Activated CD8-positive, alpha-beta T cell treated with anti-CD3 and anti-CD28 coated beads, Interleukin-2, amount 10 ng/mL, durations not matched to agents 7 days and 5 days (primary cell): ENCODE measurements around the gene DUSP16. TPM values are rescaled to one million over a fixed set of nuclear protein-coding genes. Genes with fewer than 3 reads are reported as not detected.

Experiments
- ATAC-seq: fragments of 150-1000 bp; cut with Tn5 transposase; one replicate; pipeline ENCODE4 v1.10.0; 2021; ENCODE audit warnings: moderate library complexity
- CTCF ChIA-PET: fragments of 350-600 bp; sonication (Branson Sonifier 250); formaldehyde crosslinking; loops from one replicate; lab custom pipeline; 2021; ENCODE audit warnings: antibody characterized with exemption; lab: Charles Lee
- POLR2A ChIA-PET: fragments of 350-600 bp; sonication (Branson Sonifier 250); formaldehyde crosslinking; loops from one replicate; lab custom pipeline; 2021; ENCODE audit warnings: antibody characterized with exemption; lab: Charles Lee
- DNase-seq: peaks from one replicate; pipeline ENCODE4 v3.0.0-alpha.2; 2020
- H3K27ac Mint-ChIP-seq: one replicate; pipeline ENCODE4 v1.8.0; 2021; ENCODE audit warnings: mild to moderate bottlenecking, mixed read lengths
- H3K27me3 Mint-ChIP-seq: one replicate; pipeline ENCODE4 v1.8.0; 2021; ENCODE audit warnings: low read depth, mixed read lengths
- H3K36me3 Mint-ChIP-seq: one replicate; pipeline ENCODE4 v1.8.0; 2021; ENCODE audit warnings: low read depth, mixed read lengths
- H3K4me1 Mint-ChIP-seq: one replicate; pipeline ENCODE4 v1.8.0; 2021; ENCODE audit warnings: low read depth, mixed read lengths
- H3K4me3 Mint-ChIP-seq: one replicate; pipeline ENCODE4 v1.8.0; 2021; ENCODE audit warnings: mild to moderate bottlenecking, mixed read lengths
- H3K9me3 Mint-ChIP-seq: one replicate; pipeline ENCODE4 v1.8.0; 2022; ENCODE audit warnings: mixed read lengths; ENCODE audit not compliant: insufficient read depth
- total RNA-seq, 2 experiments: library from RNA; stranded (reverse); gene quantifications; one replicate each; pipeline ENCODE4 v1.2.3, GENCODE V29; 2021

Gene DUSP16
- total RNA-seq, 2 experiments from 2014 or later = 17.4 to 19.0 TPM

GRCh38 chr12:12518919-12519318, 43.7 kb downstream of the DUSP16 start:
- Mint-ChIP-seq H3K4me3 (no peak overlapping the region), H3K9me3 (no peaks in the 10 kb centered on the region), H3K36me3 (peaks cover 26% of the 10 kb centered on the region), H3K4me1 (peaks cover 3% of the 10 kb centered on the region), H3K27ac (no peak overlapping the region), H3K27me3 (no peaks in the 10 kb centered on the region)
- ChIA-PET POLR2A (no interaction called here), CTCF (interaction anchor here (1.2 to 2.2 kb wide), 4 partner anchors 8 to 142 kb away, joined by 3 to 8 read pairs (median 6); no protein-coding TSS in a partner anchor)
- no peak for DNase-seq
- no peak for ATAC-seq

- ChIA-PET CTCF (interaction anchor here (1.6 to 2.2 kb wide), 4 partner anchors 9 to 141 kb away, joined by 5 to 8 read pairs (median 6); no protein-coding TSS in a partner anchor), POLR2A (no interaction called here)
- ATAC-seq (no peak), DNase-seq (no peak)
- Mint-ChIP-seq H3K9me3 (no peaks in the 10 kb centered on the region), H3K36me3 (peaks cover 28% of the 10 kb centered on the region), H3K4me1 (peaks cover 3% of the 10 kb centered on the region), H3K4me3 (no peak overlapping the region), H3K27ac (no peak overlapping the region), H3K27me3 (no peaks in the 10 kb centered on the region)
Measured at GRCh38 chr12:12518464-12518845, 44.2 kb downstream of the DUSP16 start.

- no peak for ATAC-seq
- POLR2A ChIA-PET = no interaction called here
- no peak for DNase-seq
- H3K27me3 Mint-ChIP-seq = no peaks in the 10 kb centered on the region
- no peak overlapping the region for H3K27ac Mint-ChIP-seq
- CTCF ChIA-PET = interaction anchor here (1.2 kb wide), 2 partner anchors 9 to 119 kb away, joined by 3 to 5 read pairs; no protein-coding TSS in a partner anchor
- peaks cover 21% of the 10 kb centered on the region for H3K36me3 Mint-ChIP-seq
- H3K9me3 Mint-ChIP-seq = no peaks in the 10 kb centered on the region
- H3K4me1 Mint-ChIP-seq = no peaks in the 10 kb centered on the region
- no peak overlapping the region for H3K4me3 Mint-ChIP-seq
Measured at GRCh38 chr12:12513416-12514006, 49.2 kb downstream of the DUSP16 start.

GRCh38 chr12:12511895-12512711, 50.6 kb downstream of the DUSP16 start:
- Mint-ChIP-seq H3K36me3 (peaks cover 18% of the 10 kb centered on the region), H3K4me3 (no peak overlapping the region), H3K27ac (no peak overlapping the region), H3K27me3 (no peaks in the 10 kb centered on the region), H3K4me1 (no peaks in the 10 kb centered on the region), H3K9me3 (no peaks in the 10 kb centered on the region)
- ATAC-seq (no peak), DNase-seq (no peak)
- ChIA-PET CTCF (interaction anchor here (0.8 to 1.4 kb wide), 4 partner anchors 9 to 52 kb away, joined by 4 to 6 read pairs (median 4); no protein-coding TSS in a partner anchor), POLR2A (no interaction called here)

- Mint-ChIP-seq H3K36me3 (peaks cover 20% of the 10 kb centered on the region), H3K4me3 (no peak overlapping the region), H3K27me3 (no peaks in the 10 kb centered on the region), H3K4me1 (peaks cover 7% of the 10 kb centered on the region), H3K9me3 (no peaks in the 10 kb centered on the region), H3K27ac (no peak overlapping the region)
- ChIA-PET POLR2A (no interaction called here), CTCF (interaction anchor here (0.8 to 1.4 kb wide), 4 partner anchors 8 to 53 kb away, joined by 4 to 6 read pairs (median 4); no protein-coding TSS in a partner anchor)
- DNase-seq (no peak), ATAC-seq (no peak)
Measured at GRCh38 chr12:12511021-12511783, 51.5 kb downstream of the DUSP16 start.

GRCh38 chr12:12510551-12510950, 52.1 kb downstream of the DUSP16 start:
- Mint-ChIP-seq H3K27ac (no peak overlapping the region), H3K36me3 (peaks cover 22% of the 10 kb centered on the region), H3K4me1 (peaks cover 12% of the 10 kb centered on the region), H3K27me3 (no peaks in the 10 kb centered on the region), H3K4me3 (no peak overlapping the region), H3K9me3 (no peaks in the 10 kb centered on the region)
- DNase-seq = no peak
- ChIA-PET CTCF (no interaction called here), POLR2A (no interaction called here)
- no peak for ATAC-seq

- POLR2A ChIA-PET = no interaction called here
- no peaks in the 10 kb centered on the region for H3K9me3 Mint-ChIP-seq
Measured at GRCh38 chr12:12510141-12510540, 52.5 kb downstream of the DUSP16 start.

GRCh38 chr12:12508612-12509011, 54.1 kb downstream of the DUSP16 start:
- ATAC-seq (no peak), DNase-seq (no peak)
- ChIA-PET POLR2A (no interaction called here), CTCF (no interaction called here)
- H3K27ac Mint-ChIP-seq = no peak overlapping the region
- H3K36me3 Mint-ChIP-seq = peaks cover 15% of the 10 kb centered on the region
- H3K4me1 Mint-ChIP-seq = peaks cover 21% of the 10 kb centered on the region
- no peaks in the 10 kb centered on the region for H3K27me3 Mint-ChIP-seq
- no peak overlapping the region for H3K4me3 Mint-ChIP-seq
- H3K9me3 Mint-ChIP-seq = no peaks in the 10 kb centered on the region

More at GRCh38 chr12:12510141-12510540, 52.5 kb downstream of the DUSP16 start:
- H3K27ac Mint-ChIP-seq = no peak overlapping the region
- H3K4me1 Mint-ChIP-seq = peaks cover 16% of the 10 kb centered on the region
- peaks cover 22% of the 10 kb centered on the region for H3K36me3 Mint-ChIP-seq
- H3K4me3 Mint-ChIP-seq = no peak overlapping the region
- DNase-seq (no peak), ATAC-seq (no peak)
- H3K27me3 Mint-ChIP-seq = no peaks in the 10 kb centered on the region
- CTCF ChIA-PET = interaction anchor here (0.6 to 1.2 kb wide), 2 partner anchors 10 to 227 kb away, joined by 3 read pairs; no protein-coding TSS in a partner anchor

- ATAC-seq (no peak), DNase-seq (no peak)
- Mint-ChIP-seq H3K4me3 (no peak overlapping the region), H3K4me1 (peaks cover 27% of the 10 kb centered on the region), H3K27ac (no peak overlapping the region), H3K9me3 (no peaks in the 10 kb centered on the region), H3K36me3 (peaks cover 19% of the 10 kb centered on the region), H3K27me3 (no peaks in the 10 kb centered on the region)
- ChIA-PET CTCF (interaction anchor here (1.6 kb wide), 1 partner anchor 57 kb away, joined by 6 read pairs; no protein-coding TSS in a partner anchor), POLR2A (interaction anchor here (1.7 kb wide), 1 partner anchor 32 kb away, joined by 4 read pairs; no protein-coding TSS in a partner anchor)
Measured at GRCh38 chr12:12507121-12507520, 55.5 kb downstream of the DUSP16 start.

GRCh38 chr12:12506496-12506890, 56.2 kb downstream of the DUSP16 start:
- POLR2A ChIA-PET = interaction anchor here (0.7 to 1.7 kb wide), 3 partner anchors 20 to 40 kb away, joined by 4 to 5 read pairs (median 4); no protein-coding TSS in a partner anchor
- DNase-seq (no peak), ATAC-seq (no peak)
- Mint-ChIP-seq H3K4me3 (no peak overlapping the region), H3K27me3 (no peaks in the 10 kb centered on the region), H3K36me3 (peaks cover 19% of the 10 kb centered on the region), H3K4me1 (peaks cover 27% of the 10 kb centered on the region), H3K27ac (no peak overlapping the region), H3K9me3 (no peaks in the 10 kb centered on the region)
- CTCF ChIA-PET = interaction anchor here (1.6 to 4.7 kb wide), 6 partner anchors 9 to 128 kb away, joined by 4 to 38 read pairs (median 5); no protein-coding TSS in a partner anchor
